IMR-90 (cell line): Measurements from ENCODE around the gene FAM98C. TPM values are rescaled to one million over a fixed set of nuclear protein-coding genes. Genes with fewer than 3 reads are reported as not detected.

Experiments
- ATAC-seq: fragments of 200-7000 bp; cut with Tn5 transposase; 2 replicates; pipeline ENCODE4 v1.9.1; 2020; ENCODE audit warnings: low read depth, mild to moderate bottlenecking, moderate library complexity
- BruUV-seq: library from RNA; stranded (reverse); fragments of 400-500 nt; replicated peaks from 2 replicates; lab custom pipeline; 2021; lab: Mats Ljungman, UMichigan
- CTCF ChIA-PET: fragments of 300-600 bp; formaldehyde crosslinking; extraction: SDS; loops from one replicate; lab custom pipeline; 2021; ENCODE audit warnings: antibody characterized with exemption; lab: Yijun Ruan, JAX
- POLR2A ChIA-PET: fragments of 300-600 bp; sonication (Branson Sonifier 250); formaldehyde crosslinking; loops from one replicate; lab custom pipeline; 2022; ENCODE audit warnings: antibody characterized with exemption; ENCODE audit not compliant: unreplicated experiment; lab: Charles Lee
- DNase-seq: peaks from one replicate; pipeline ENCODE4 v3.0.0; 2013
- H2AFZ ChIP-seq: replicated peaks from 2 replicates; pipeline ENCODE3; 2013; ENCODE audit warnings: low read length, mild to moderate bottlenecking; ENCODE audit not compliant: poor library complexity
- H2AK5ac ChIP-seq: 2 replicates; pipeline ENCODE4 v1.6.1; 2013; ENCODE audit warnings: low read depth, low read length, inconsistent platforms
- H2AK9ac ChIP-seq: replicated peaks from 2 replicates; pipeline ENCODE3; 2013; ENCODE audit warnings: mild to moderate bottlenecking, low read depth, low read length, moderate library complexity; ENCODE audit not compliant: poor library complexity
- H2BK120ac ChIP-seq: 2 replicates; pipeline ENCODE4 v1.6.1; 2013; ENCODE audit warnings: low read depth, low read length, inconsistent platforms
- H2BK15ac ChIP-seq: 3 replicates; pipeline ENCODE4 v1.6.1; 2013; ENCODE audit warnings: low read depth, low read length, inconsistent platforms
- H2BK20ac ChIP-seq: 2 replicates; pipeline ENCODE4 v1.6.1; 2013; ENCODE audit warnings: low read depth, mild to moderate bottlenecking, inconsistent platforms, low read length, moderate library complexity
- H2BK5ac ChIP-seq: 2 replicates; pipeline ENCODE4 v1.6.1; 2013; ENCODE audit warnings: mild to moderate bottlenecking, low read depth, low read length, inconsistent platforms; ENCODE audit not compliant: poor library complexity, severe bottlenecking
- H3K14ac ChIP-seq: replicated peaks from 2 replicates; pipeline ENCODE4 v1.6.1; 2013; ENCODE audit warnings: low read depth, low read length, inconsistent platforms
- H3K18ac ChIP-seq: 2 replicates; pipeline ENCODE4 v1.6.1; 2013; ENCODE audit warnings: low read depth, low read length, control low read depth
- H3K23ac ChIP-seq: 2 replicates; pipeline ENCODE4 v1.6.1; 2013; ENCODE audit warnings: low read depth, low read length, inconsistent platforms
- H3K27ac ChIP-seq: 2 replicates; pipeline ENCODE4 v1.5.1; 2013; ENCODE audit warnings: mild to moderate bottlenecking, control low read depth, low read length; ENCODE audit not compliant: insufficient read depth
- H3K27me3 ChIP-seq: 2 replicates; pipeline ENCODE4 v1.6.1; 2013; ENCODE audit warnings: low read length; ENCODE audit not compliant: control insufficient read depth, insufficient read depth
- H3K36me3 ChIP-seq: 2 replicates; pipeline ENCODE4 v1.6.1; 2013; ENCODE audit warnings: low read length, mixed read lengths; ENCODE audit not compliant: control insufficient read depth, insufficient read depth
- H3K4ac ChIP-seq: 2 replicates; pipeline ENCODE4 v1.6.1; 2013; ENCODE audit warnings: low read depth, low read length, inconsistent platforms
- H3K4me1 ChIP-seq: 2 replicates; pipeline ENCODE4 v1.6.1; 2013; ENCODE audit warnings: low read length, mixed read lengths; ENCODE audit not compliant: control insufficient read depth, insufficient read depth
- H3K4me2 ChIP-seq: 2 replicates; pipeline ENCODE4 v1.6.1; 2013; ENCODE audit warnings: low read depth, mild to moderate bottlenecking, control low read depth, low read length, moderate library complexity
- H3K4me3 ChIP-seq: 2 replicates; pipeline ENCODE4 v1.5.1; 2013; ENCODE audit warnings: low read depth, mild to moderate bottlenecking, control low read depth, low read length, moderate library complexity; ENCODE audit not compliant: insufficient read depth
- H3K56ac ChIP-seq: 2 replicates; pipeline ENCODE4 v1.6.1; 2013; ENCODE audit warnings: low read length, inconsistent platforms; ENCODE audit not compliant: insufficient read depth; ENCODE audit errors: extremely low read depth
- H3K79me1 ChIP-seq, 2 experiments: 2 replicates each; pipeline ENCODE4 v1.6.1; 2013; ENCODE audit warnings: low read length in 2 of 2, inconsistent platforms in 1 of 2, low read depth in 1 of 2
- H3K9ac ChIP-seq: 2 replicates; pipeline ENCODE4 v1.6.1; 2013; ENCODE audit warnings: low read depth, low read length, control low read depth
- H3K9me1 ChIP-seq: 2 replicates; pipeline ENCODE4 v1.6.1; 2013; ENCODE audit warnings: low read length, inconsistent platforms; ENCODE audit not compliant: insufficient read depth
- H3K9me3 ChIP-seq: 2 replicates; pipeline ENCODE4 v1.6.1; 2013; ENCODE audit warnings: low read length; ENCODE audit not compliant: control insufficient read depth, insufficient read depth
- H4K20me1 ChIP-seq: 2 replicates; pipeline ENCODE4 v1.6.1; 2013; ENCODE audit warnings: low read length, inconsistent platforms; ENCODE audit not compliant: insufficient read depth
- H4K5ac ChIP-seq: 2 replicates; pipeline ENCODE4 v1.6.1; 2013; ENCODE audit warnings: mild to moderate bottlenecking, low read depth, low read length, control low read depth
- H4K8ac ChIP-seq, 2 experiments: 2 replicates each; pipeline ENCODE4 v1.6.1; 2013; ENCODE audit warnings: low read depth in 2 of 2, low read length in 2 of 2, control low read depth in 1 of 2, inconsistent platforms in 1 of 2
- H4K91ac ChIP-seq: 2 replicates; pipeline ENCODE4 v1.6.1; 2013; ENCODE audit warnings: low read depth, low read length, inconsistent platforms; ENCODE audit not compliant: insufficient read depth
- CEBPB ChIP-seq: IDR thresholded peaks from 2 replicates; pipeline ENCODE4 v1.6.1; 2012; ENCODE audit warnings: low read depth, low read length, improper control_type of control experiment
- NFE2L2 ChIP-seq: fragments of 150-350 bp; IDR thresholded peaks from 2 replicates; pipeline ENCODE4 v1.6.1; 2016; ENCODE audit warnings: low read depth, mild to moderate bottlenecking, low read length
- RFX5 ChIP-seq: IDR thresholded peaks from 2 replicates; pipeline ENCODE4 v1.8.0; 2012; ENCODE audit warnings: low read depth, mild to moderate bottlenecking, low read length, moderate library complexity
- USF2 ChIP-seq: fragments of 150-350 bp; IDR thresholded peaks from 2 replicates; pipeline ENCODE4 v1.6.1; 2017; ENCODE audit warnings: mild to moderate bottlenecking, antibody characterized with exemption, low read length, low read depth
- whole genome bisulfite sequencing, 2 experiments: methylation state at CpG; one replicate each; pipeline versions ENCODE4 v1.1.5 to v1.1.7; 2013; ENCODE audit warnings: missing lambda C conversion rate in 2 of 2; ENCODE audit not compliant: insufficient read length in 1 of 2; ENCODE audit errors: extremely low coverage in 2 of 2; 5-methylcytosine and 5-hydroxymethylcytosine counted together
- dilution Hi-C: fragments of 300-500 bp; cut with HindIII; formaldehyde crosslinking; loops from one replicate; pipeline ENCODE4 v1.14.3; 2018; ENCODE audit warnings: low sequenced_read_pairs; ENCODE audit not compliant: unreplicated experiment
- in situ Hi-C: fragments of 300-500 bp; cut with MboI; formaldehyde crosslinking; loops from 3 replicates; pipeline ENCODE4 v1.14.3; 2019; ENCODE audit warnings: low sequenced_read_pairs, inconsistent platforms, mixed read lengths
- intact Hi-C: fragments of 100-400 bp; cut with micrococcal nuclease; formaldehyde crosslinking; loops from 2 replicates; pipeline ENCODE4 v1.10.0; 2022
- polyA plus RNA-seq, 3 experiments: library from polyadenylated mRNA; depleted of rRNA; stranded (reverse); fragments of >200 nt; gene quantifications; 2 replicates each; pipeline ENCODE4 v1.2.3, GENCODE V29; 2012; ENCODE audit warnings: low replicate concordance in 1 of 3
- total RNA-seq: library from RNA; depleted of rRNA; stranded (reverse); fragments of >200 nt; gene quantifications from 2 replicates; pipeline ENCODE4 v1.2.3, GENCODE V29; 2012

Gene FAM98C
- total and polyA plus RNA-seq, 2 of the 4 experiments (the other 2 are of a cell fraction), result 3.6 to 17.9 TPM

DNA sequence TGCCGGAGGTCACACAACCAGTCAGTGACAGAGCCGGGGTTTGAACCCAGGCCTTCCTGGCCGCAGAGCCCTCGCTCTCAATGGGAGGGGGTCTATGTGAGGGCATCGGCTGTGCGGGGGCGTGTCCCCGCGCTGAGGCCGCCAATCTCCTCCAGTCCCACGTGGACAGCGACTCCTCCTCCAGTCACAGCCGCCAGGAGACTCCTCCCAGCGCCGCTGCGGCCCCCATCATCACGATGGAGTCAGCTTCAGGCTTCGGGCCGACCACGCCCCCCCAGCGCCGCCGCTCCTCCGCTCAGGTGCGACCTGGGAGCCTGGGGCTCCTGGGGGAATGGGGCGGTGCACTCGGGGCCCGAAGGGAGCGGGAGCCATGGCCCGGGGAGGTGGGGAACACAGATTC lies 8.4 kb upstream of the FAM98C start:
- Histone ChIP-seq H2BK5ac (no peak overlapping the region), H3K23ac (no peak overlapping the region), H3K79me1 (peaks cover 7 to 25% of the 10 kb centered on the region in 2 experiments; a peak in 3 of 4 replicates), H2BK15ac (no peak overlapping the region), H3K18ac (no peak overlapping the region), H3K56ac (no peak overlapping the region), H4K91ac (no peak overlapping the region), H3K9me3 (no peaks in the 10 kb centered on the region), H3K9ac (no peak overlapping the region), H3K4me2 (no peak overlapping the region), H2AK5ac (no peak overlapping the region), H3K4me3 (no peak overlapping the region), H2AFZ (no peak overlapping the region), H4K20me1 (no peaks in the 10 kb centered on the region), H3K36me3 (peaks cover 25% of the 10 kb centered on the region), H3K4ac (no peak overlapping the region), H3K9me1 (peaks cover 3% of the 10 kb centered on the region; the same call in 1 of the 2 replicates), H3K4me1 (peaks cover 4% of the 10 kb centered on the region), H2BK20ac (no peak overlapping the region), H2AK9ac (no peak overlapping the region), H3K27ac (no peak overlapping the region), H4K5ac (no peak overlapping the region), H3K14ac (no peak overlapping the region), H2BK120ac (no peak overlapping the region), H3K27me3 (no peaks in the 10 kb centered on the region), H4K8ac (no peak overlapping the region)
- WGBS, 2 experiments, result 67% methylated on average over 12 of the region's 30 CpGs; no CpG with 5 or more reads in 1 of the 2 experiments
- intact Hi-C loops, result no loop called here
- in situ Hi-C loops, result no loop called here
- DNase-seq (no peak), ATAC-seq (no peak)
- TF ChIP-seq CEBPB (no peak), USF2 (no peak), NFE2L2 (no peak), RFX5 (no peak)
- ChIA-PET CTCF (no interaction called here), POLR2A (no interaction called here)
- no TSS peak for BruUV-seq
- dilution Hi-C loops, result no loop called here
